GM19467 (cell line): ENCODE data around the gene ANKRD61.
A peak's percentile ranks its signal among the peaks of the same experiment; 100 is the strongest.
"Not testable (repeated sequence)": the region's sequence is repeated elsewhere in the genome, so short reads cannot be mapped to it uniquely, and the experiment has no call there.

Experiments used
- ATAC-seq: cut with Tn5 transposase; IDR thresholded peaks from one replicate; pipeline ENCODE4 v1.9.1; 2021; ENCODE audit warnings: mild to moderate bottlenecking, moderate library complexity; ENCODE audit not compliant: unreplicated experiment

The ANKRD61 gene

DNA sequence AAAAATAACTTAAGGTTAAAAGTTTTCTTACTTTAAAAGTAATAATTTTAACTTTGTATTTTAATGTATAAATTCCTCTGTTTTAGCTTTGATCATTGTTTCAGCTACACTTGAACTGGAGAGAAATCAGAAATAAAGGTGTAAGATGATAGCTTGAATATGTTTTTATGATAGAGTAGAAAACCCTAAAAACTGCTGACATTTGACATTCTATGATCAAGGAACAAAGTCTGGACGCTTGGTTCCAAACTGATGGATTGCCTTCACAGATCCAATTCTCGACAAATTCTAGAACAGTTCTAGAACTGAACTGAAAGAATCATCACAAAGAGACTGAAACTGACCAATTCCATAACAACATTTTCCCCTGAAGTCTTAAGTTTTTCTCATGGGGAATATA lies at the start of gene ANKRD61:
ANKRD61 (plus strand) TSS at position 389 of the 400 bp plus-strand sequence; CDS start at position 389, 0 bp downstream.
- no peak for ATAC-seq

DNA sequence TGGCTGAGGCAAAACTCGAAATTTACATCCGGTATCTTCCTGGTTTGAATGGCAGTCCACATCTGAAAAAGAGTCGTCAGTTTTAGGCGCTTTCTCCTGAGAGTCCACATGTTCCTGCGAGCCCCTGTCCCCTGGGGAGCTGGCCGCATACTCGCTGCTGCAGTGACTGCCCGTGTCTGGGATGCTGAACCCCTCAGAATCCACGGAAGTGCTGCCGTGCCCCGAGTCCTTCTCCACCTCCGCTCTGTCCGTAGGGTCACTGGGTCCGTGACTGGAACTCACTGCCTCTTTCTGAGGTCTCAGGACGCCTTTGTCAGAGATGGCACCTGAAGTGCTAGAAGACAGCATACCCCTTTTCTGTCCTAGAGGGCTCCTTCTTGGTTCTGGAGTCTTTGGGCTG lies 44.1 kb upstream of the ANKRD61 start:
- ATAC-seq, result not testable (repeated sequence)

DNA sequence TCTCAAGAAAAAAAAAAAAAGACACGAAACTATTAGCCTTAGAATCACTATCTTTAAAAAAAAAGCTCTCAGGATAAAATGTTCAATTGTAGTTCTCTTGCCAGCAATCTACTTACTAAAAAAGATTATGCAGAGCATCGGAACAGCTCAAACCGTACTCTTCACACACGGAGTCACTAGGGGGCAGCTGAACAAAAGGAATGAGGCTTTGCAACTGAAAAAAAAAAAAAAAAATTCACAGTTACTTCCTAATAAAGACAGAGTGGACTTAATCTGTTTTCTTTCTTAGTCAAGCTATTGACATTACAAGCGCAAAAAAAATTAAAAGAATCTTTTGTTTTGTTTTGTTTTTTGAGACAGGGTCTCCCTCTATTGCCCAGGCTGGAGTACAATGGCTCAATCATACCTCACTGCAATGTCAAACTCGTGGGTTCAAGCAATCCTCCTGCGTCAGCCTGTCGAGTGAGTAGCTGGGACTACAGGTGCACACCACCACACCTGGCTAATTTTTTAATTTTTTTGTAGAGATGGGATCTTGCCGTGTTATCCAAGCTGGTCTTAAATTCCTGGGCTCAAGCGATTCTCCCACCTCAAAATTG lies 33.9 kb upstream of the ANKRD61 start:
- no peak for ATAC-seq

- ATAC-seq, result no peak
Observed at GRCh38 chr7:6007386-6007785, 23.8 kb upstream of the ANKRD61 start.

- not testable (repeated sequence) for ATAC-seq
Observed at GRCh38 chr7:6007835-6008590, 23.2 kb upstream of the ANKRD61 start.

DNA sequence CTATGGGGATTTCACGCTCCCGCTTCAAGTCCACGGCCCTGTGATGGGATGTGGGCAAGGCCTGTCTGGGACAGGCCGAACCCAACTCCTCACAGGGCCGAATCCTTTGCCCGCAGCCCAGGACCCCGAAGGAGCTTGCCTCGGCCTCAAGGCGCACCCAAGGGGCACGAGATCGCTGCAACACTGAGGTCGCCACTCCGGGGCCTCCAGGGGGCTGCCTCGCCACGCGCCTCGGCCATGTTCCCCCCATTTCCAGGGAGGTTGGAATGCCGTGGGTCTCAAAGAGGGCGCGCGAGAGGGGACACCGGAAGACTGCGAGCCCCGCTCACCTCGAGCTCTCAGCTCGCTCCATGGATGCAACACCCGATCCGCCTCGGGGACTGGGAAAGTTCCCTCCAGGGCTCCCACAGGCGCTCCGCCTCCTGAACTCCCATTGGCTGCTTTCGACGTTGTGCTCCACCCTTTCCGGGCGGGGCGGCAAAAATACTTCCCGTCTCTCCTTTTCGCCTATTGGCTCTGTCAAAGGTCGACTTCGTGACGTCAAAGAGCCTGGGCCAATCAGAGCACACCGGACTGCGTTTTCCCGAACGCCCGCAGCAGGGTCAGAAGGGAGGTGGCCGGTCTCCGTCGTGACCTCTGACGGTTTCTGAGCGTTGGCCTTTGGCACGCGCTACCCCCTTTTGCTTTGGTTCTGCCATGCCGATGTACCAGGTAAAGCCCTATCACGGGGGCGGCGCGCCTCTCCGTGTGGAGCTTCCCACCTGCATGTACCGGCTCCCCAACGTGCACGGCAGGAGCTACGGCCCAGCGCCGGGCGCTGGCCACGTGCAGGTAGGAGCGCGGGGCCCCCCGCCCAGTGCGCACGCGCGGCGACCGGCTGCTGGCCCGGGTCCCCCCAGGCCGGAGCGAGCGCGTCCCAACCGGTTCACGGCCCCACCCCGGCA lies 22.2 kb upstream of the ANKRD61 start, which contains the start of the genes AIMP2 and PMS2:
AIMP2 (plus strand) TSS at position 605 of the 944 bp plus-strand sequence; CDS start at position 697, 92 bp downstream.
PMS2 (minus strand) TSS at position 382 of the 944 bp plus-strand sequence; CDS start at position 352, 30 bp downstream.
- peak; percentile 91 for ATAC-seq

DNA sequence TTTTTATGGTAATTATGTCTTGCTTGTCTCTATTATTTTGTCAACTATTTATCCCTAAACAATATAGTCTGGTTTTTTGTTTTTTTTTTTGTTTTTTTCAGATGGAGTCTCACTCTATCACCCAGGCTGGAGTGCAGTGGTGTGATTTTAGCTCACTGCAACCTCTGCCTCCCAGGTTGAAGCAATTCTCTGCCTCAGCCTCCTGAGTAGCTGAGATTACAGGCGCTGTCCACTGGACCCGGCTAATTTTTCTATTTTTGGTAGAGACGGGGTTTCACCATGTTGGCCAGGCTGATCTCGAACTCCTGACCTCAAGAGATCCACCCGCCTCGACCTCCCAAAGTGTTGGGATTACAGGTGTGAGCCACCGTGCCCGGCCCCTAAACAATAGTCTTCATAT lies 20.8 kb upstream of the ANKRD61 start:
- ATAC-seq, result not testable (repeated sequence)

- no peak for ATAC-seq
Observed at GRCh38 chr7:6011541-6011940, 19.6 kb upstream of the ANKRD61 start.

- ATAC-seq, result no peak
Observed at GRCh38 chr7:6012355-6013104, 18.6 kb upstream of the ANKRD61 start.

DNA sequence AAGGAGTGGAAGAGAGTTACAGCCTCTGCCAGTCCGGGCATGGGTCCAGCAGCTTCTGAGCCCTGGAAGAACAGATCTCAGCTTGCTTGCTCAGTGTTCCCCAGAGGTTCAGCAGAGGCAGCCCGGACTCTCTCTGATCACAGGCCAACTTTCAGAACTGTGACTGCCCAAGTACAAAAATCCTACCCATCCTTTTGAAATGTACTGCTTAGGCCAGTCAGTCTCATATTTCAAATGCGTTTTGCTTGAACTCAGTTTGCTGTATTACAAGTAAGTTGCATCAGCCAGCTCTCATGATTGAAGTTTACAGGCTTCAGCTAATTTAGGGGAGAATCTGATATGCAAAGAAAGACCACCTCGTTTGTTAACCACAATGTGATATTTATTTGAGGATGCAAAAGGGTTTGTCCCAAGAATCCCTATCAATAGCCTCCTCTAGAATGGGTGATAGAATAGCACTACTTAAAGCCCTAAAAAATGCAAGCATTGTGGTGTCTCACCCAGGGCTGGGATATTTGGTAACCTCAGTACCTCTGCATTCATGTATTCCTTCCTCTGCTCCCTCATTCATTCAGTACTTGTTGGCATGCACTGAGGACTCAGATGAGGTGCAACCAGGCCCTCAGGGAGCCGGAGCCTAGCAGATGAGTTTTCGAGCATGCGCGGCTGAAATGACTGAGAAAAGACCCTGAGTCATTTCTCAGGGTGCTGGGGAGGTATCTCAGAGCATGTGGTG lies 15.1 kb upstream of the ANKRD61 start:
- no peak for ATAC-seq

DNA sequence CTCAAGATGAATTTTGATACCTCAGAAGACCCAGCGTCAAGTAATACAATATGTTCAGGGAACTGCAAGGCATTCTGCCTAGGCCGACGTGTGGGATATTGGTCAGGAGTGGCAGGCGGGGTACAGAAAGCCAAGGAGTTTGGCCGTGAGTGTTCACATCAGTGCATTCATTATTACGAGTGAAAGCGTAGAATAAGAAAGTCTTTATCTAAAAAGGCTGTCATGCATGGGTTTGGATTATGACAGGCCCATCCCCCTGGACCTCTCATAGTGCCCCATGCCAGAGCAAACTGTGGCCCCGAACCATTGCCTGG lies 14.6 kb upstream of the ANKRD61 start:
- no peak for ATAC-seq

DNA sequence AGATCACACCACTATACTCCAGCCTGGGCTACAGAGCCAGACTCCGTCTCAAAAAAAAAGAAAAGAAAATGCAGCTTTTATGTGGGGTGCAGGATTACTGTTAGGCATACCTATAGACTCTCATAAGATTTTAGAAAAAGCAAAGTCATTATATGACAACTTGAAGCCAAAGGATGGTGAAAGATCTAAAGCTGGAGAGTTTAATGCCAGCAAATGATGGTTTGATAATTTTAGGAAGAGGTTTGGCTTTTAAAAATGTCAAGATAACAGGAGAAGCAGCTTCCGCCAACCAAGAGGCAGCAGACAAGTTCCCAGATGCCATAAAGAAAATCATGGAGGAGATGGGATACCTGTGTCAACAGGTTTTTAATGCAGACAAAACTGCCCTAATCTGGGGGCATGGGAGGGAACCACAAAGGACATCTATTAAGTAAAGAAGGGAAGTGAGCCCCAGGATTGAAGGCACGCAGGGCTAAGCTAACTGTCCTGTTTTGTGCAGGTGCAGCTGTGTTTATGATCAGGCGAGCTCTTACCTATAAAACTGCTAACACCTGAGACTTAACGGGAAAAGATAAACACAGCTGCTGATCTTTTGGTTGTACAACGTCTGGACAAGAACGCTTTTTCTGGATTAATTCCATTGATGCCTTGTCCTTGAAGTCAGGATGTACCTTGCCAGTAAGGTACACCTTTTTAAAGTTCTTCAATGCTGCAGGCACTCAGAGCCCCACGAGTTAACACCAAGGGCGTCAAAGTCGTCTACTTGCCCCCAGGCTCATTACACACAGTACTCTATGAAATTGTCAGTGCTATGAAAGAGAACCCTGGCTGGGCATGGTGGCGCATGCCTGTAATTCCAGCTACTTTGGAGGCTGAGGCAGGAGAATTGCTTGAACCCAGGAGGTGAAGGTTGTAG lies 10.5 kb upstream of the ANKRD61 start:
- ATAC-seq, result no peak

GRCh38 chr7:6022707-6023106 lies 8.5 kb upstream of the ANKRD61 start:
- ATAC-seq, result no peak

GRCh38 chr7:6023974-6024435 lies 7.2 kb upstream of the ANKRD61 start:
- ATAC-seq, result no peak

DNA sequence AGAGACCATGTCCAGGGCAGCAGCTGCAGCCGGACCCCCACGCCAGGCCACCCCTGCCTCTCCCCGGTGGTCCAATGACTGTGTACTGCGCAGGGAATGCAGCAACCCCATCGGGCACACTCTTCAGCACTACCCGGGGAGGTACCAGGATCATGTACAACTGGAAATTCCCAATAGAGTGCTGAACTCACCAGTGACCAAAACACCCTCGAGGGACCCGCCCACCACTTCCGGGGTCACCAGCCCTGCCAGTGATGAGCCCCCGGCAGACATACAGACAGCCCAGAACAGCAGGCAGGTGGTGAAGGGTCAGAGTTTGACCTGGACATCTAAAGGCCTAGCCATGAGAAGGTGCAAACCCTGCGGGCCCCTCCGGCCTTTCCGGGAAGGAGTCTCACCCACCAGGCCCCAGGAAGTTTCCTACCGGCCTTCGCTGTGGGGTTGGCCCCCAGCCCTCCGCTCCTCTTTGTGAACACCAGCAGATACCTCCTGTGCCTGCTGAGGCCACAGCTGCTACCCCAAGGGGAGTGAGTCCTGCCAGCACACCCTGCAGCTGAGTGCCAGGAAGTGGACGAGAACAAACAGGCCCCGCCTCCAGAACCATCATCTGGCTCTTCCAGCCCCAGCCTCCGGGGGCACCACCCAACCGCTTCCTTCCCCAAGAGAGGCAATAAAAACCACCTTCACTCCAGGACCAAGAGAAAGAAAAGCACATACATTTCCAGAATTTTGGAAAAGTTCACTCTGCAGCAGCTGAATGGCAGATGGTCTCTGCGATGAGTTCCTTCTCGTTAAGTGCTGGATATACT lies 5.0 kb upstream of the ANKRD61 start:
- no peak for ATAC-seq

- ATAC-seq, result no peak
Observed at GRCh38 chr7:6026820-6027311, 4.3 kb upstream of the ANKRD61 start.

- ATAC-seq, result no peak
Observed at GRCh38 chr7:6027806-6028365, 3.3 kb upstream of the ANKRD61 start.
